RCC 7860 (cell line): ENCODE results near the gene ARID1B.

Source experiments
- DNase-seq: peaks from one replicate; pipeline ENCODE4 v3.0.0-alpha.2; 2015; ENCODE audit warnings: low spot score
- FAIRE-seq: peaks from 2 replicates; lab custom pipeline; 2012; peaks lifted over from hg19 to GRCh38; lab: Jason Lieb, UNC

Gene ARID1B

DNA sequence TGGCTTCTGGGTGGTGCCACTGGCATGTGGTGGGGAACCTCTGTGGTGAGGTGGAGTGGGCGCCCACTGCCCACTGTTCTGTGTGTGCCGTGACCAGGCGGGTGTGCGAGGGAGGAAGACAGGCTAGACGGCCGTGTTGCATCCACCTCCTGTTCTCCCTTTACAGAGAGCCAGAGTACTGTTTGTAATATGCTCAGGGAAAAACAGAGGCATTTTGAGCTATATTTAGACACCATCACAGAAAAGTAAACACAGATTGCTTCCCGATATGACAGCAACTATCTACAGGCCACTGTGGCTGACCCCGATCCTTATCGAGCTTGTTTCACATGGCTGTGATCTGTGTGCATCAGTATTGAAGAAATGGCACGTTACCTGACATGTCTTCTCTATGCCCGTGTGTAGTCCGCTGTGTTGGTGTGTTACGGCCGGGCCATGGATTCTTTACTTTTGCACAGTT lies 45.6 kb downstream of the ARID1B start:
- FAIRE-seq (no peak), DNase-seq (no peak)

DNA sequence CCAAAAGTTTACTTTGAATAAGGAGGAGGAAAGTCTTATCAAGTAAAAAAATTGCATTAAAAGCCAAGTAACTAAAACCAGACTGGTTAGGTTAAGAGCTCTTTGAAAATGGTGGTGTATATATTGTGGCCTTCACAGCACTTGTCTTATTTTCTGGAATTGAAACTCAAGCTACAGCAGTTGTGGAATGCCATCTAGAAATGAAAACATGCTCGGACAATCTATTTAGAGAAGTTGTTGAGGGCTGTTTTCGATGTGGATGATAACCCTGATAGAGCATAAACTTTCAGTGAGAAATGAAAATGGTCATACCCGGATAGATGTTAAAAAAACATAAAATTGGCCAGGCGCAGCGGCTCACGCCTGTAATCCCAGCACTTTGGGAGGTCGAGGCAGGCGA lies 47.0 kb downstream of the ARID1B start:
- no peak for DNase-seq
- no peak for FAIRE-seq

DNA sequence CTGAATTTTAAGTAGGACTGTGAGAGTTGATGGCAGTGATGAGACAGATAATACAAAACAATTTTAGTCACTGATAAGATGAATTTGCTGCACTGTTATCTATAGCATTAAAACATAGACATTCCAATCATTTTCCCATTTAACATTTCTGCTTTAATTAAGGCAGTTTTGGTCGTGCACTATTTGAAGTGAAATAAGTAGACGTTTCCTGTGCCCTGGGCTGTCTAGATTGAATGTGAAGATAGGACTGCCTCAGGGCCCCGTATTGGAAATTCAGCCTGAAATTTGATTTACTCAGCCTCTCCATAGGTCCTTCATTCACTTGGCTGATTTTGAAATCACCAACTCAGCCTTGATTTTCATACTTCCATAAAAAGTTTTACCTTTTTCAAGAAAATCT lies 48.3 kb downstream of the ARID1B start:
- FAIRE-seq, result no peak
- DNase-seq, result no peak

DNA sequence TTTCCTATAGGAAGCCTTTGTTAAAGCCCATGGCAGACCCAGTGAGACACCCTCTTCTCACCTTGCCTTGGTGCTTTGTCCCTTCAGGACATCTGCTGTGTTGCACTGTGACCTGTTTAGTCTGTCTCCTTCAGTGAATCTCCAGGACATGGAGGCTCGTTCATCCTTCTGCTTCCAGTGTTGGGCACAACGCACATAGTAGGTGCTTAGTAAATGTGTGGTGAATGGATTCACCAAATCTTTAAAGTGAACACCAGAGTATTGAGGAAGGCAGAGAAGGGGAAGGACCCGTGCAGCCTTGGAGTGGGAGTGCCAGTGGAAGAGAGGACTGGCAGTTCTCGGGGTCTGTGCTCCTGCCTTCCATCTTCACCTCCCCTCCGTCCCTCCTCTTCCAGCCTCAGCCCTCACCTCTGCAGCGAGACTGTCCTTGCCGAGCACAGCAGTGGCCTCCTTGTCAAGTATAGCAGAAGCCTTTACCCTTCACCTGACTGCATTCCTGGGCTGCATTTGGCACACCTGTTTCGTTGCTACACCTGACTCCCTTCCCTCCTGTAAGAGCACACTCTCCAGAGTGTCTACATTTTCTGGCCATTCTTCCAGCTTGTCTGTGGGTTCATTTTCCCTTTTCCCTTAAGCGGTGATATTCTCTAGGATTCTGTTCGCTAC lies 49.2 kb downstream of the ARID1B start:
- FAIRE-seq (no peak), DNase-seq (no peak)

DNA sequence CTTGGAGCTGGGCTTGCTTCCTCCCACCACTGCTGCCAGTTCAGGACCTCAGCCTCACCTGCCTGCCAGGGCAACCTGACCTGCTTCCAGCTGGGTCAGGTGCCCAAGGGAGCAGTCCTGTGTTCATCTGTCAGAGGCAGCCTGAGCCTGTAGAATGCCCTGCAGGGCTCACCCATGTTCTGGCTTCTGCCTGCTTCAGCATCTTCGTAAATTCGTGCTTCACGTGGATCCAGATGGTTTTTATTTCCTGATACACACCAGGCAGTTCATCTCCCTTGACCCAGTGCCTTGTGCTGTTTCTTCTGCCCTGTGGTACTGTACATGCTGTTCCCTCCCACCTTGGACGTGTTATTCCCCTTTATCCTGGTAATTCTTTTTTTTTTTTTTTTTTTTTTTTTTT lies 50.2 kb downstream of the ARID1B start:
- no peak for FAIRE-seq

DNA sequence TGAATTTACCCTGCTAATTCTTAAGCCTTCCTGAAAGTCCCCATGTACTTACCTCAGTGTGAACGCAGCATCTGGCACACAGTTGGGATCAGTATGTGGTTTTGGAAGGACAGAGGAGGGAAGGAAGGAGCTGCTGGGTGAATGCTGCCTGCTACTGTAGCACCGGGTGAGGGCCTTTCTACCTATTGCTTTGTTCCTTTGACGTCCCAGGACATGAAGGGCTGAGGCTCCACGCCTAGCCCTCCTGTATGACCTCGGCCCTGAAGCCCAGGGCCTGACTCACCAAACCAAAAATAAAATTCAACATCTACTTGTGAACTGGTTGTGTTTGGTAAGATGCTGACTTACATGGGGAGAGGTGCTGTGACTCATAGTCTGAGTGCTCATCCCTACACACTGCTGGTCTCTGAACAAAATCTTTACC lies 51.1 kb downstream of the ARID1B start:
- DNase-seq, result peak; percentile 69
- FAIRE-seq, result peak; percentile 78

More for the DNA sequence above, 50.2 kb downstream of the ARID1B start:
- DNase-seq, result no peak

DNA sequence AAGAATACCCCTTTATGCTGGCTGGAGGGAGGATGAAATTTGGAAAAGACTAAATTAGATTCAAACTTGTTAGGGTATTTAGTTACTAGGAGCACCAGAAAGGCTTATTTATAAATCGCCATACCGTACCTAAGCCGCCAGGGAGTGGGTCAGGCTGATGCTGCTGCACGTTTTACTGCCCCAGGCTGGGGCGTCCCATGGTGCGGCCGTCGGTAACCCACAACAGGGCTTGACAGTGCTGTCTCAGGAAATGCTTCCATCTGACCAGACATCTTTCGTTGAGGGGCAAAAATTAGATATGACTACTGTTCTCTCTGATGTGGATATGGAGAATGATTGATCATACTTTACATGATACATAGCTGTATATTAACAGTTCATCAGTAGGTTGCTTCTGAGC lies 52.9 kb downstream of the ARID1B start:
- no peak for DNase-seq
- FAIRE-seq, result no peak

DNA sequence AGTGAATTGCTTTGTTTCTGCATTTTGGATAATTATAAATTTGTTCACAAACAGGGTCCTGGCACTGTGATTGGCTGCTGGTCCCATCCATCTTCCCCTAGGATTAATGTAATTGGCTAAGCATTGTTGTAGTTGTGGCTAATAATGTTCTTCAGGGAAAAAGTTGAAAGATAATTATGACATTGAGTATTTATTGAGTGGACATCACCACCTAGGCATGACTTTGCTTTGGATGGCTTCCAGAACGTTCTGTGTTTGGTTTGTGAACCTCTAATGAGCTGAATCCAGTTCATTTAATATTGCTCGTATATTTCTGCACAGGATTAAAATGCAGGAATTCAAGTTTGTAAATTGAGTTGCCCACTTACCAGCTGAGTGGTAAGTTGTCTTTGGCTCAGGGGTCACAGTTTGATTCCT lies 55.1 kb downstream of the ARID1B start:
- DNase-seq (no peak), FAIRE-seq (no peak)

DNA sequence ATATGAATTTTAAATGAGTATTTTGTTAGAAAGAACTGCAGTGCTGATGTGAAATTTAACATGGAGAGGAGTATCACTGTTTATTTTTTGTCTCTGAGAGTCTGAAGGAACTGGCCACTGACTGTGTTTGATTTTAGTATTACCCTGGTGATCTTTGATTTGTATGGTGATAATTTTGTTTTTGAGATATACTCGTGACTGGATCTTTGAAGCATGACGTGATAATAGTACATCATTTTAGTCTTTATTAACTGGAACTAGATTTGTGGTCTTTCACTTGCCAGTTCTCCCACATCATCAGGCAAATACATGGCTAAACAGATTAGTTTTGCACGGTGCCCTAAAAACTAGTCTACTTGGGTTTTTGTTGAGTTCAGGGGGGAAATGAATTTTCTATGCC lies 55.5 kb downstream of the ARID1B start:
- FAIRE-seq (no peak), DNase-seq (no peak)

DNA sequence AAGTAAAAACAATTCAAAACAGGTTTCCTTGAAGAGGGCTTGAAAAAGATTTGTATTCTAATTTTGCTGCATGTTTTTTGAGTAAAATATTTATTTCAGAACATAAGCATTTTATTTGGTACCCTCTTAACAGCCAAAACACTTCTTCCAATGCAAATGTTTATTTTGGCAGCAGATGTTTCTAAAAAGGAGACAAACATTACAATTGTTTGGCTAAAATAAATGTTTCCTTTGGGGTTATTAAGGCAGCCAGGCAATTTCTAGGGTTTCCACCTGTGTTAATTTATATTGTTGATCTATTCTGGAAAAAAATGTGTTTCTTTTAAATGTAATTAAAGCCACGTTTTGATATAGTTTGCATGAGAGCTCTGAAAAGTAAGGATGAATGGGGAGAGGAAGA lies 56.6 kb downstream of the ARID1B start:
- FAIRE-seq, result no peak

DNA sequence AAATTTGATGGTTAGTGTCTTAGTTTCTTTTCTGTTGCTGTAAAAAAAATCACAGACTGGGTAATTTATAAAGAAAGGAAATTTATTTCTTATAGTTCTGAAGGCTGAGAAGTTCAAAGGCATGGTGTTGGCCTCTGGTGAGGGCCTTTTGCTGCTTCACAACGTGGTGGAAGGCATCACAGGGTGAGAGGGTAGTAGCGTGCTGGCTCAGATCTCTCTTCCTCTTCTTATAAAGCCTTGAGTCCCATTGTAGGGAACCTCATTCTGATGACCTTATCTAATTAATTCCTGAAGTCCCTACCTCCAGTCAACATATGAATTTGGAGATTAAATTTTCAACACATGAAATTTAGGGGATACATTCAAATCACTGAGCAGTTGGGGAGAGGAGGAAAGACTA lies 62.0 kb downstream of the ARID1B start:
- FAIRE-seq (no peak), DNase-seq (no peak)

More for the DNA sequence above, 56.6 kb downstream of the ARID1B start:
- DNase-seq, result no peak

DNA sequence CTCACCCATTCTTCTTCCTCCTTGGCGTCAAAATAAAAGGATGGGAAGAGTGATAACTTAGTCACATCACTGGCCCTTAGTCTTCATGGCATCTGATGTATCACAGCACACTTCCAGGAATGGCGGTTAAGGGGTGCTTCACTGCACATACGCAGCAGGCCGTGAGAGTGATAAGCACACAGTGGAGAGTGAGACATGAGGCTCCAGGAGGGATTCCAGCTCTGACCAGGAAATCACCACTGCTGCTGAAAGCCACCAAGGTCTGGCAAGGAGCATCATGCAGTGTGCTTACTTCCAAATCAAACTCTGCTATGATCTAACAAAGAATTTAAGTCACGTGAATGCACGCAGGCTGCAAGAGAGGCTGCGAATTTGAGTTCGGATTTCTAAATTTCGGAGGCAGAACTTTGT lies 62.4 kb downstream of the ARID1B start:
- peak; percentile 91 for DNase-seq
- FAIRE-seq, result peak; percentile 87

DNA sequence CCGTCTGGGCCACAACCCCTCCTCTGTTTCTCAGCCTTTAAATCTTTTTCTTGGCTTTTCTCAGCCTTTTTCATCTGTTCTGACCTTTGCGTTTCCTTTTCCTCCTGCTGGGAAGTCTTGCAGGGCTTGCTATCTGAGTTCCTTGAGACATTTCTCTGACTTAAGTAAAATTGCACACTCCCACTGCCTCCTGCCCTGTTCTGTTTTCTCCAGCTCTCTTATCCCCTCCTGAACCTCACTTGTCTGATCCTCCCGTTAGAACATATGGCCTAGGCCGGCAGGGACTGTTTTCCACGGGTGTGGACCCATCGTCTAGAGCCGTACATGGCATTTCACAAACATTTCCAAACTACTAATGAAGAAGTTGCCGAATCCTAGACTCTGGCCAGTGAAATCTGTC lies 63.0 kb downstream of the ARID1B start:
- FAIRE-seq (no peak), DNase-seq (no peak)

DNA sequence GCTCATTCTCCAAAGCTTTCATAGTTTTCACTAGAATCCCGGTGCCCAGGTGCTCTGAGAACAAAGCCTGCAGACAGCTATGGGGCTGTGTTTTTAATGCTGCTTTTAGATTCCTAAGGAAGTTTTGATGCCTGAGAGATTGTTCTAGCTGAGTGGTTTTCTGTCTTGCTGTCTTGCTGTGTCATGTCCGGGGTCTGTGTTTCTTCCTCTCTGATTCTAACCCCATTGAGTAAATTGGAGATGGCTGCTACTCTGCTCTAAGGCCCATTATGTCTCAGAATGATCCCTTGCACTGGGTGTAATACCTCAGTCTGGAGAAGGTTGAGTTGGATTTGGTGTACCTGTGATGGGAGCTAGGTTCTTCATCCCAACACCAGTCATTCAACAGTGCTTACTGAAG lies 63.4 kb downstream of the ARID1B start:
- FAIRE-seq (peak; percentile 62), DNase-seq (peak; percentile 67)

DNA sequence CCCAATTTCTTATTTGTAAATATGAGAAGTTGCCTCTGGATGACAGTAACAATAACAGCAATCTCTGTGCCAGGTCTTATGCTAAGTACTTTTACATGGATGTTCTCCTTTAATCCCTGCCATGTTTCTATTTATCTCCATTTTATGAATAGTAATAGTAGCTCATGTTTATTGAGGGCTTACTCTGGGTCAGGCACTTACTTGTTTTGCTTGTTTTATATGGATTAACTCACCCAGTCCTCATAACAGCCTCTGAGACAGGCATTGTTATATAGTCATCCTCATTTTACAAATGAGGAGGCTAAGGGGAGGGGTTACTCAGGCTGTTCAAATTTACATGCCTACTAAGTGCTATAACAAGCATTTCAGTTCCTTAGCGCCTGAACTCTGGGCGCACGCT lies 64.3 kb downstream of the ARID1B start:
- FAIRE-seq, result no peak
- no peak for DNase-seq

DNA sequence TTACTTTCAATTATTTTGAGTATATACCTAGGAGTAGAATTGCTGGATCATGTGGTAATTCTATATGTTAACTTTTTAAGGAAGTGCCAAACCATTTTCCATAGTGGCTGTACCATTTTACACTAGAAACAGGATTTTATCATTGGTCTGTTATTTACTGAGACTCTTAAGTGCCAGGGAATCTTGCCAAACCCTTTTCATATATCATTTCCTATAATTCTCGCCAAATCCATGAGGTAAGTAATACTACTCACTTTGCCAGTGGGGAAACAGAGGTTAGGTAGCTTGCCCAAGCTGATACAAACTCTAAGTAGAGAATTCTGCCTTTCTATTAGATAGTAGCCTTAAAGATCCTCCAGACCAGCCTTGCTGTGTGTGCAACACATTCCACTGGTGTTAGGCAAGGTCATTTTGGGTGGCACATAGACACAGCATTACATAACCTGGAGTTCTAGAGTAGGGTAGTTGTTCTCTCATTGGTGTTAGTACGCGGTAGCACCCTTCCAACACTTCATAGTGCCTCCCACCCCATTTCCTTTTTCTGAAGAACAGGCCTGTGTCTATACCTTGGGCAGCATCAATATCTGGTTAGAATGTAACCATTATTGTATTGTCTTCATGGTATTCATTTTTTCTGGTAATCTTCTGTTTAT lies 65.5 kb downstream of the ARID1B start:
- no peak for FAIRE-seq

DNA sequence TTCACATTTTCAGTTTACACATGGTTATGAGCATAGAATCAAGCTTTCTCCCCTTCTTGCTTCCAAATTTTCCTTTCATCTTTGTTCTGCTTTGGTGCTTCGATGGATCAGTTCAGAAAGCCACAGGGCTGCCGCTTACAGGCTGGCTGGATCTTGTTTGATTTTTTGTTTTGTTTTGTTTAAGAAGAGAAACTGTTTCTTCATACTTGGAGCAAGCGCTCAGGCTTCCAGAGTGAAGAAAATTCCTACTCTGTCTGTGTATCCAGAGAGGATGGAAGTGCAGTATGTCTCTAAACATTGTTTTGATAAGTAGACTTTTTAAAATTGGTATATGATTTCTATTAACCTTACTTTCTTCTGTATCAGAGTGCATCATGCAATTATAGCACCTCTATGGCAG lies 66.9 kb downstream of the ARID1B start:
- no peak for FAIRE-seq

More for the DNA sequence above, 65.5 kb downstream of the ARID1B start:
- no peak for DNase-seq

DNA sequence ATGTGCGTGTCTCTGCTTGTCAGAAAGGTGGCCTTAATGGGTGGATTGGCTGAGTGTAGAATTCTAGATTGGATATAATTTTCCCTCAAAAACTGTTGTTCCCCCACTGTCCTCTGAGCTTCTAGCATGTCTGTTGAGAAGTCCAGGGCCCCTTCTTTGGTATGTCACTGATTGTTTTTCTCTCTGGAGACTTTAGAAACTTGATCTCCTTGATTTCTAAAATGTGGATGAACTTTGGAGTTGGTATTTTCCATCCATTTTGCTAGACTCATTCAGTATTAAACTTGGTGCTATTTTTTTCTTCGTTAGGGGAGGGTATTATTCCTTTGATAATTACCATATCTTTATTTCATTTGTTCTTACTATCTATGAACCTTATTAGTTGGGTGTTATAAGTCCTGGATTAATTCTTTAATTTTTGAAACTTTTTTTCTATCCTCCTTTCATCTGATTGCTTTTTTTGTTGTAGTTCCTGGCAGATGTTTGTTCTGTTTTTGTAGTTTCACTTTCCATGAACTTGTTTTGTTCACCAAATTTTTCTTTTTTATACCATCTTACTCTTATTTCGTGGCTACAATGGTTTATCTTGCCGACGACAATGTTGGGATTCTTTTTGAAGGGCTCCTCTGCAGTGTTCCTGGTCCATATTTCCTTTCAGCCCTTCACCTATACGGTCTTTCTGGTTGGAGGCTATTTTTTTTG lies 68.4 kb downstream of the ARID1B start:
- DNase-seq (no peak), FAIRE-seq (no peak)

More for the DNA sequence above, 66.9 kb downstream of the ARID1B start:
- DNase-seq, result no peak

DNA sequence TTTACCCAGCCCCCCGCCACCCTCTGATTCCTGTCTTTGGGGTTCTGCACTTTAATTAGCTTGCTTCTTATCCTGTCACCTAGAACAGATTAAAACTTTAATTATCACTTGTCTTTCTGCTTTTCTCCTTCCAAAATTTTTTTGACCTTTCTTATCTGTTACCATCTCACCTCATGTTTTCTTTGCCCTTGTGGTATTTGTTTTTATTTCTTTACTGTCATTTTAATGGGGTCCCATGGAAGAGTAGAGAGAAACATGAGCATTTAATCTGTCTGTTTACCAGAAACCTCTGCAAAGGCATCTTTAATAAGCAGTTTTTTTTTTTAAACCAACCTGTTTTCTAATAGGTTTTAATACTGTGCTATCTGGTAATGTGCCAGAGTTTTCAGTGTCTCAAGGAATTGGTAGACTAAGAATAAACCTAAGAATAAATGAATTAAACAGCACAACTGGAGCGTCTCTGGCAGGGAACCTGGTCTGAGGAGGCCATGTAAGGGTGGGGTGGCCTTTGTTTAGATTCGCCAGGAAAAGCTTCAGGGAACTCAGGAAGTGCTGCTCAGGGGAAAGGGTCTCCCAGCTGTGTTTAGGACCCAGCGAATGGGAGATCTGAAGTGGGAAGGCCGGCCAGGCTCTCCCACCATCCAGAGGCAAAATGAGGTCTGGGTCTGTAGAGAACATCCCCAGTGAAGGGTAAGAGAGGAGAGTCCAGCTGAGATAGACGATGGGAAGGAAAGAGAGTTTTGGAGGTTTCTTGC lies 69.8 kb downstream of the ARID1B start:
- no peak for FAIRE-seq
- DNase-seq, result no peak

DNA sequence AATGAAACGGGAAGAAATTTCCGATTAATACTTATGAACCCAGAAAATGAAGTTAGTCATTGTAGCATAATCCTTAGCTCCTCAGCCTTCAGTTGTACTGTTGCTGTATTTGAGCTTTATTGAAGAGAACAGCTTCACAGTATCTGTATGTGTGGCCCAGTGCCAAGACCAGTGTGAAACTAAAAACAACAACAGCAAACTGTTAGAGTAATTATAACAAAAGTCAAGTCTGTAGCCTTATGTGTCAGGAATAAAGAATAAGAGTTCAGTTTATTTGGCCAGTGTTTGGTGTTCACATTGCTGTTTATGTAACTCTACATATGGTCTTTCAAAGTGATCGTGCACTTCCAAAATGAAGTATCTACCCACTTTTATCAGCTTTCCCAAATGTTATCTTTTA lies 70.9 kb downstream of the ARID1B start:
- FAIRE-seq (no peak), DNase-seq (no peak)

DNA sequence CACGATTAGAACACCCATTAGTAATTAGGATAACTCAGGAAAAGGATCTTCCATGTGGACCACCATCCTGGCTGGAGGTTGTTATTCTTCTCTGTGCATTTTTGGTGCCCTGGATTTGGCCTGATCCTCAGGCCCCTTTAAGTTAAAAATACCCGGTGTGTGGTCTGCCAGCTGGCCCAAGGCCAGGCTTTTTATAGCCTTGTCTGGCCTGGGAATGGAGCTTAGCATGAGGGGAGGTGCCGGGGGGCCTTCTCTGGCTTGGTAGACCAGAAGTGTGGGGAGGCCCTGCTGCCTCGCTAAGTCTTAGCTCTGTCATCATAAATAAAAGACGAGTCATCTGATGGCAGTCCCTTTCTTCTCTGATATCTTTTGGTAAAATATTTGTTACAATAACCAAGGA lies 71.4 kb downstream of the ARID1B start:
- DNase-seq (peak; percentile 17), FAIRE-seq (no peak)
